ENCODE measurements around the gene ANKFN1. TPM values are rescaled to one million over a fixed set of nuclear protein-coding genes. Genes with fewer than 3 reads are reported as not detected.

ANKFN1 gene
- total and polyA plus RNA-seq, 2 of the 13 experiments (the other 11 are each of a cell fraction or from before 2014, with no cell fraction given): not detected

DNA sequence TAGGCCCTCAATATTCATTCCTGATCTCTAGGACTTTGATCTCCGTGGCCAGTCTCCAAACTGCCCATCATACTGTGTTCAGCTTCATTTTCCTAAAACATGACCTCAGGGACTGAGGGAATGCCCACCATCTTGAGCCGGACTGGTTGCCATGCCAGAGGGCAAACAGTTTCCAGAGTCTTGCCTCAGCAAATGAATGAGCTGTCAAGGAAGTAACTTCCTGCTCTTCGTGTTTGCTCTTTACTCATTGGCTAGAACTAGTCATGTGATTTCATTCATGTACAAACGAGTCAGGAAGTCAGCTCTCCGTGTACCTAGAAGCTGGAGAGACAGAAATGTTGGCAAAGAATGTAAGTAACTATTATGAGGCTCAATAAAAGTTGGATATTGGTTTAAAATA lies 50.2 kb downstream of the ANKFN1 start:
- no peaks in the 10 kb centered on the region for H3K79me2 ChIP-seq (ENCODE audit: insufficient read depth, low read length)
- no peaks in the 10 kb centered on the region for H4K20me1 ChIP-seq (ENCODE audit: insufficient read depth, low read length)
- H3K9me3 ChIP-seq (ENCODE audit: low read length): no peaks in the 10 kb centered on the region
- in situ Hi-C loops (cut with HindIII; ENCODE audit: extremely low pct_ligation_motif_present, low pct_unique_long_range_greater_than_20kb) (no loop called here), intact Hi-C loops (cut with micrococcal nuclease; ENCODE audit: unreplicated experiment) (no loop called here)
- H2AFZ ChIP-seq (ENCODE audit: low read length): no peak overlapping the region
- WGBS (ENCODE audit: low lambda C conversion rate): 17% methylated on average over 5 of the region's 5 CpGs
- no peak overlapping the region for H3K27ac ChIP-seq (ENCODE audit: extremely low read length, insufficient read depth, low read length)
- no peak overlapping the region for H3K4me3 ChIP-seq (replicated peaks in 1 of 3; ENCODE audit: insufficient read depth in 1 of 3, low read depth in 2 of 3, low read length in 3 of 3)
- ChIA-PET CTCF (ENCODE audit: low intra/inter-chr PET ratio, low total read pairs) (no interaction called here), POLR2A (no interaction called here)
- FAIRE-seq: no peak
- no TSS peak for BruUV-seq (replicated peaks)
- TF ChIP-seq PLRG1 (conservative IDR thresholded peaks at IDR 0.05) (no peak), GABPA (IDR thresholded peaks at IDR 0.05; ENCODE audit: low read depth, low read length) (no peak), GABPA (CRISPR knock-in tag; IDR thresholded peaks at IDR 0.05; ENCODE audit: low read depth) (0 out of 2 replicates have a peak, but pooled peaks have one; percentile 10), CBX2 (IDR thresholded peaks at IDR 0.05; ENCODE audit: low read depth, low read length) (no peak), CBX2 (CRISPR knock-in tag; IDR thresholded peaks at IDR 0.05; ENCODE audit: low read depth) (no peak), NFYC (CRISPR knock-in tag; IDR thresholded peaks at IDR 0.05) (0 out of 2 replicates have a peak, but pooled peaks have one; percentile 32)
- no peak for ATAC-seq
- no peaks in the 10 kb centered on the region for H3K27me3 ChIP-seq (ENCODE audit: control insufficient read depth in 1 of 2, insufficient read depth in 2 of 2, low read length in 2 of 2)
- no peak overlapping the region for H3K4me2 ChIP-seq (ENCODE audit: low read depth, low read length)
- no peaks in the 10 kb centered on the region for H3K36me3 ChIP-seq (replicated peaks in 1 of 2; ENCODE audit: control insufficient read depth in 1 of 2, insufficient read depth in 2 of 2, low read length in 2 of 2)
- H3K4me1 ChIP-seq (ENCODE audit: insufficient read depth, low read length): no peaks in the 10 kb centered on the region
- peak; percentile 7 for DNase-seq (ENCODE audit: low spot score)
- H3K9ac ChIP-seq (ENCODE audit: insufficient read depth, low read depth, low read length): no peak overlapping the region

DNA sequence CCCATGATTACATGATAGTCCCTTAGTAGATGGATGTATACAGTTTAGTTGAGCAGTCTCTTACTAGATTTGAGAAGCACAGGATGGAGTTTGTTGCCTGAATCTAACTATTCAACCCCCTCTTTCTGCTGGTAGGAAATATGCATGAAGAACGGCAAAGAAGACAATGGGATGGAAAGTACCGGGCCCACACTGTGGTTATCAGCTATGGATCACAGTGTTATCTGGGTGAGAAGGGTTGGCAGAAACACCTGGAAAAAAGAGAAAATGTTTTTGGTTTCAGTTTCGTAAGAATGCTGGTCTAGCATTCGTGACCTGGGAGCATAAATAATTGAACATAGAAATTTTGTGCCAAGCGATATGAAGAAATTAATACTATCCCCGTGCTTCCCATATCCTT lies 53.1 kb downstream of the ANKFN1 start:
- no peak for DNase-seq (ENCODE audit: low spot score)
- no peak overlapping the region for H3K4me2 ChIP-seq (ENCODE audit: low read depth, low read length)
- whole genome bisulfite sequencing (ENCODE audit: low lambda C conversion rate): 35% methylated on average over 6 of the region's 6 CpGs
- no peak overlapping the region for H3K27ac ChIP-seq (ENCODE audit: extremely low read length, insufficient read depth, low read length)
- H4K20me1 ChIP-seq (ENCODE audit: insufficient read depth, low read length): no peaks in the 10 kb centered on the region
- no peaks in the 10 kb centered on the region for H3K36me3 ChIP-seq (replicated peaks in 1 of 2; ENCODE audit: control insufficient read depth in 1 of 2, insufficient read depth in 2 of 2, low read length in 2 of 2)
- no peak overlapping the region for H3K9ac ChIP-seq (ENCODE audit: insufficient read depth, low read depth, low read length)
- in situ Hi-C loops (cut with HindIII; ENCODE audit: extremely low pct_ligation_motif_present, low pct_unique_long_range_greater_than_20kb): no loop called here
- no peaks in the 10 kb centered on the region for H3K4me1 ChIP-seq (ENCODE audit: insufficient read depth, low read length)
- H3K4me3 ChIP-seq (replicated peaks in 1 of 3; ENCODE audit: insufficient read depth in 1 of 3, low read depth in 2 of 3, low read length in 3 of 3): no peak overlapping the region
- intact Hi-C loops (cut with micrococcal nuclease; ENCODE audit: unreplicated experiment): no loop called here
- ChIA-PET POLR2A (no interaction called here), CTCF (ENCODE audit: low intra/inter-chr PET ratio, low total read pairs) (no interaction called here)
- BruUV-seq (replicated peaks): no TSS peak
- ATAC-seq: no peak
- H3K27me3 ChIP-seq (ENCODE audit: control insufficient read depth in 1 of 2, insufficient read depth in 2 of 2, low read length in 2 of 2): no peaks in the 10 kb centered on the region
- no peaks in the 10 kb centered on the region for H3K79me2 ChIP-seq (ENCODE audit: insufficient read depth, low read length)
- peaks cover 5% of the 10 kb centered on the region; the same call in 1 of the 2 replicates for H3K9me3 ChIP-seq (ENCODE audit: low read length)
- no peak for FAIRE-seq
- no peak overlapping the region for H2AFZ ChIP-seq (ENCODE audit: low read length)
- TF ChIP-seq SMARCE1 (IDR thresholded peaks at IDR 0.05; ENCODE audit: borderline replicate concordance): no peak
- TF ChIP-seq RORA (CRISPR knock-in tag; IDR thresholded peaks at IDR 0.05): no peak
- no peak for TF ChIP-seq ZNF501 (CRISPR knock-in tag; IDR thresholded peaks at IDR 0.05)
- no peak for TF ChIP-seq KDM5A (IDR thresholded peaks at IDR 0.05; ENCODE audit: borderline replicate concordance, low read length)
- no peak for TF ChIP-seq ZNF17 (CRISPR knock-in tag; IDR thresholded peaks at IDR 0.05)
- no peak for TF ChIP-seq TOE1 (CRISPR knock-in tag; IDR thresholded peaks at IDR 0.05)
- no peak for TF ChIP-seq FOSL1 (CRISPR knock-in tag; IDR thresholded peaks at IDR 0.05; ENCODE audit: borderline replicate concordance)
- TF ChIP-seq, protein P1, sequence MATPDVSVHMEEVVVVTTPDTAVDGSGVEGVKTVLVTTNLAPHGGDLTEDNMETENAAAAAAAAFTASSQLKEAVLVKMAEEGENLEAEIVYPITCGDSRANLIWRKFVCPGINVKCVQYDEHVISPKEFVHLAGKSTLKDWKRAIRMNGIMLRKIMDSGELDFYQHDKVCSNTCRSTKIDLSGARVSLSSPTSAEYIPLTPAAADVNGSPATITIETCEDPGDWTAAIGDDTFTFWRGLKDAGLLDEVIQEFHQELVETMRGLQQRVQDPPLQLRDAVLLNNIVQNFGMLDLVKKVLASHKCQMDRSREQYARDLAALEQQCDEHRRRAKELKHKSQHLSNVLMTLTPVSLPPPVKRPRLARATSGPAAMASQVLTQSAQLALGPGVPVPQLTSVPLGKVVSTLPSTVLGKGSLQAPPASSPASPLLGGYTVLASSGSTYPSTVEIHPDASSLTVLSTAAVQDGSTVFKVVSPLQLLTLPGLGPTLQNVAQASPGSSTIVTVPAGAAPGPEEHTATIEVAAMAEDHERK (CRISPR knock-in tag; IDR thresholded peaks at IDR 0.05; ENCODE audit: low read depth): no peak
- TF ChIP-seq, protein P2, sequence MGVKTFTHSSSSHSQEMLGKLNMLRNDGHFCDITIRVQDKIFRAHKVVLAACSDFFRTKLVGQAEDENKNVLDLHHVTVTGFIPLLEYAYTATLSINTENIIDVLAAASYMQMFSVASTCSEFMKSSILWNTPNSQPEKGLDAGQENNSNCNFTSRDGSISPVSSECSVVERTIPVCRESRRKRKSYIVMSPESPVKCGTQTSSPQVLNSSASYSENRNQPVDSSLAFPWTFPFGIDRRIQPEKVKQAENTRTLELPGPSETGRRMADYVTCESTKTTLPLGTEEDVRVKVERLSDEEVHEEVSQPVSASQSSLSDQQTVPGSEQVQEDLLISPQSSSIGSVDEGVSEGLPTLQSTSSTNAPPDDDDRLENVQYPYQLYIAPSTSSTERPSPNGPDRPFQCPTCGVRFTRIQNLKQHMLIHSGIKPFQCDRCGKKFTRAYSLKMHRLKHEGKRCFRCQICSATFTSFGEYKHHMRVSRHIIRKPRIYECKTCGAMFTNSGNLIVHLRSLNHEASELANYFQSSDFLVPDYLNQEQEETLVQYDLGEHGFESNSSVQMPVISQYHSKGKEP (CRISPR knock-in tag; IDR thresholded peaks at IDR 0.05): no peak
- TF ChIP-seq, protein P3, sequence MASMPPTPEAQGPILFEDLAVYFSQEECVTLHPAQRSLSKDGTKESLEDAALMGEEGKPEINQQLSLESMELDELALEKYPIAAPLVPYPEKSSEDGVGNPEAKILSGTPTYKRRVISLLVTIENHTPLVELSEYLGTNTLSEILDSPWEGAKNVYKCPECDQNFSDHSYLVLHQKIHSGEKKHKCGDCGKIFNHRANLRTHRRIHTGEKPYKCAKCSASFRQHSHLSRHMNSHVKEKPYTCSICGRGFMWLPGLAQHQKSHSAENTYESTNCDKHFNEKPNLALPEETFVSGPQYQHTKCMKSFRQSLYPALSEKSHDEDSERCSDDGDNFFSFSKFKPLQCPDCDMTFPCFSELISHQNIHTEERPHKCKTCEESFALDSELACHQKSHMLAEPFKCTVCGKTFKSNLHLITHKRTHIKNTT (CRISPR knock-in tag; IDR thresholded peaks at IDR 0.05): no peak

All from HepG2 (cell line).